ENCODE measurements around the gene GCNT3.

- TF ChIP-seq POLR2A (IDR thresholded peaks at IDR 0.05): no peak
- no peak for TF ChIP-seq POLR2AphosphoS5 (IDR thresholded peaks at IDR 0.05)
- no peak for TF ChIP-seq CTCF (IDR thresholded peaks at IDR 0.05)
- TF ChIP-seq EP300 (IDR thresholded peaks at IDR 0.05): no peak
Observed at GRCh38 chr15:59668556-59668955, 57.0 kb downstream of the GCNT3 start.
